ENCODE measurements around the gene DEPDC1. TPM values are rescaled to one million over a fixed set of nuclear protein-coding genes. Genes with fewer than 3 reads are reported as not detected.

The DEPDC1 gene
- total RNA-seq, 4 donors from 2014 or later: 0.72 to 9.5 (median 4.6) TPM

- Histone ChIP-seq H3K4me1 (no peaks in the 10 kb centered on the region), H3K36me3 (no peaks in the 10 kb centered on the region), H3K27me3 (no peaks in the 10 kb centered on the region), H3K9me3 (no peaks in the 10 kb centered on the region), H3K27ac (no peak overlapping the region), H3K4me3 (no peak overlapping the region)
- TF ChIP-seq POLR2AphosphoS5 (IDR thresholded peaks at IDR 0.05) (no peak), CTCF (IDR thresholded peaks at IDR 0.05) (no peak), EP300 (IDR thresholded peaks at IDR 0.05) (no peak), POLR2A (IDR thresholded peaks at IDR 0.05) (no peak)
- 96% methylated on average over 3 of the region's 3 CpGs for WGBS
- DNase-seq (ENCODE audit: low spot score in 2 of 2): no peak
These were observed 9.5 kb upstream of the DEPDC1 start for GRCh38 chr1:68506386-68506785.

GRCh38 chr1:68503085-68503484, 6.2 kb upstream of the DEPDC1 start:
- H3K27ac ChIP-seq: no peak overlapping the region
- no peaks in the 10 kb centered on the region for H3K36me3 ChIP-seq
- no peak overlapping the region for H3K4me3 ChIP-seq
- no peaks in the 10 kb centered on the region for H3K4me1 ChIP-seq
- TF ChIP-seq POLR2AphosphoS5 (IDR thresholded peaks at IDR 0.05) (no peak), EP300 (IDR thresholded peaks at IDR 0.05) (no peak), CTCF (IDR thresholded peaks at IDR 0.05) (no peak), POLR2A (IDR thresholded peaks at IDR 0.05) (no peak)
- no peak for DNase-seq (ENCODE audit: low spot score in 2 of 2)
- H3K27me3 ChIP-seq: no peaks in the 10 kb centered on the region
- no peaks in the 10 kb centered on the region for H3K9me3 ChIP-seq

- no peaks in the 10 kb centered on the region for H3K9me3 ChIP-seq
- H3K36me3 ChIP-seq: no peaks in the 10 kb centered on the region
- TF ChIP-seq POLR2A (IDR thresholded peaks at IDR 0.05) (no peak), POLR2AphosphoS5 (IDR thresholded peaks at IDR 0.05) (no peak), EP300 (IDR thresholded peaks at IDR 0.05) (no peak), CTCF (IDR thresholded peaks at IDR 0.05) (no peak)
- H3K4me1 ChIP-seq: peaks cover 11% of the 10 kb centered on the region
- DNase-seq (ENCODE audit: low spot score in 2 of 2): no peak
- WGBS: 7% methylated on average over 3 of the region's 3 CpGs
- H3K27me3 ChIP-seq: no peaks in the 10 kb centered on the region
- peak overlapping the region; percentile 82 for H3K4me3 ChIP-seq
- no peak overlapping the region for H3K27ac ChIP-seq
These were observed 446 bp upstream of the DEPDC1 start for GRCh38 chr1:68497358-68497698.

GRCh38 chr1:68495968-68496679, 758 bp downstream of the DEPDC1 start:
- Histone ChIP-seq H3K27me3 (no peaks in the 10 kb centered on the region), H3K4me3 (peak overlapping the region; percentile 82), H3K9me3 (no peaks in the 10 kb centered on the region), H3K4me1 (peaks cover 11% of the 10 kb centered on the region), H3K36me3 (no peaks in the 10 kb centered on the region), H3K27ac (no peak overlapping the region)
- DNase-seq (ENCODE audit: low spot score in 2 of 2): no peak
- no peak for TF ChIP-seq POLR2A (IDR thresholded peaks at IDR 0.05)
- no peak for TF ChIP-seq CTCF (IDR thresholded peaks at IDR 0.05)
- no peak for TF ChIP-seq EP300 (IDR thresholded peaks at IDR 0.05)
- no peak for TF ChIP-seq POLR2AphosphoS5 (IDR thresholded peaks at IDR 0.05)
- 16% methylated on average over 21 of the region's 21 CpGs for WGBS

- H3K9me3 ChIP-seq: no peaks in the 10 kb centered on the region
- DNase-seq (ENCODE audit: low spot score in 2 of 2): no peak
- H3K4me3 ChIP-seq: no peak overlapping the region
- no peaks in the 10 kb centered on the region for H3K36me3 ChIP-seq
- H3K27me3 ChIP-seq: no peaks in the 10 kb centered on the region
- no peak overlapping the region for H3K27ac ChIP-seq
- 65% methylated on average over 3 of the region's 3 CpGs for WGBS
- no peak for TF ChIP-seq CTCF (IDR thresholded peaks at IDR 0.05)
- TF ChIP-seq POLR2A (IDR thresholded peaks at IDR 0.05): no peak
- TF ChIP-seq POLR2AphosphoS5 (IDR thresholded peaks at IDR 0.05): no peak
- no peak for TF ChIP-seq EP300 (IDR thresholded peaks at IDR 0.05)
- peaks cover 11% of the 10 kb centered on the region for H3K4me1 ChIP-seq
These were observed 1.4 kb downstream of the DEPDC1 start for GRCh38 chr1:68495532-68495931.
